Stomach (tissue), 9 donors: ENCODE measurements around the gene ACADSB. TPM values are rescaled to one million over a fixed set of nuclear protein-coding genes. Genes with fewer than 3 reads are reported as not detected.

Experiments
- DNase-seq, 2 donors: peaks; one replicate each; pipeline versions ENCODE4 v3.0.0 to v3.0.0-alpha.2; 2013 to 2019
- H3K27ac ChIP-seq, 5 donors: fragments of 200-600 bp in 4 of 5; sonication (generic) in 4 of 5; one replicate each; pipeline ENCODE4 v1.5.1; 2013 to 2019; ENCODE audit warnings: mild to moderate bottlenecking in 1 of 5, moderate library complexity in 1 of 5
- H3K27me3 ChIP-seq, 3 donors: fragments of 200-600 bp; sonication (generic); one replicate each; pipeline ENCODE4 v1.5.1; 2017 to 2019; ENCODE audit warnings: mixed run types in 1 of 3
- H3K36me3 ChIP-seq, 4 donors: fragments of 200-600 bp; sonication (generic); 1 replicate in 3 of 4; 2 replicates in 1 of 4; pipeline ENCODE4 v1.5.1; 2016 to 2019
- H3K4me1 ChIP-seq, 4 donors: fragments of 200-600 bp; sonication (generic); one replicate each; pipeline ENCODE4 v1.5.1; 2016 to 2019
- H3K4me3 ChIP-seq, 4 donors: fragments of 200-600 bp; sonication (generic) in 3 of 4; one replicate each; pipeline ENCODE4 v1.5.1; 2016 to 2019; ENCODE audit warnings: mild to moderate bottlenecking in 1 of 4
- H3K9me3 ChIP-seq, 4 donors: fragments of 200-600 bp; sonication (generic); one replicate each; pipeline ENCODE4 v1.5.1; 2016 to 2019
- EP300 ChIP-seq: sonication (generic); formaldehyde crosslinking; IDR thresholded peaks from one replicate; pipeline ENCODE4 v1.6.1; 2017; ENCODE audit warnings: antibody characterized with exemption
- POLR2A ChIP-seq, 4 donors: fragments of 450-650 bp; IDR thresholded peaks; one replicate each; pipeline ENCODE4 v1.6.1; 2016; ENCODE audit warnings: antibody characterized with exemption in 4 of 4, control low read depth in 2 of 4, mild to moderate bottlenecking in 1 of 4, moderate library complexity in 1 of 4
- POLR2AphosphoS5 ChIP-seq, 3 donors: sonication (generic); formaldehyde crosslinking; IDR thresholded peaks; one replicate each; pipeline ENCODE4 v1.6.1; 2016; ENCODE audit warnings: antibody characterized with exemption in 3 of 3
- WGBS, 5 donors: extraction: QIAGEN DNeasy Blood & Tissue Kit in 3 of 5; methylation state at CpG; one replicate each; pipeline versions ENCODE4 v1.1.5 to v1.1.7; 2013 to 2018; 5-methylcytosine and 5-hydroxymethylcytosine counted together
- intact Hi-C: fragments of 100-400 bp; cut with DNase I; formaldehyde crosslinking; loops from one replicate; pipeline ENCODE4 v1.15.1; 2023; ENCODE audit warnings: low total_unique reads
- polyA plus RNA-seq, 3 donors: library from polyadenylated mRNA; stranded (reverse); fragments of 200-250 nt; gene quantifications; one replicate each; pipeline ENCODE4 v1.2.3, GENCODE V29; 2013
- total RNA-seq, 5 donors: library from RNA; depleted of rRNA; stranded (reverse); fragments of >200 nt; gene quantifications; one replicate each; pipeline versions ENCODE4 v1.1.0 to v1.2.3, GENCODE V29; 2014 to 2016
- TF ChIP-seq, protein P1 (sequence below), 7 experiments: fragments of 450-650 bp in 4 of 7; fragments of 200-600 bp in 3 of 7; sonication (generic) in 3 of 7; IDR thresholded peaks; one replicate each; pipeline ENCODE4 v1.5.1; 2016 to 2019; ENCODE audit warnings: antibody characterized with exemption in 7 of 7, control low read depth in 2 of 7, mild to moderate bottlenecking in 1 of 7
- donor health status: healthy with polysubstance abuse.
- donor health status: Bipolar disorder and iron deficiency.
- donor health status: healthy.

The ACADSB gene
- total and polyA plus RNA-seq, 8 donors, result 3.8 to 19.1 (median 10.6) TPM

DNA sequence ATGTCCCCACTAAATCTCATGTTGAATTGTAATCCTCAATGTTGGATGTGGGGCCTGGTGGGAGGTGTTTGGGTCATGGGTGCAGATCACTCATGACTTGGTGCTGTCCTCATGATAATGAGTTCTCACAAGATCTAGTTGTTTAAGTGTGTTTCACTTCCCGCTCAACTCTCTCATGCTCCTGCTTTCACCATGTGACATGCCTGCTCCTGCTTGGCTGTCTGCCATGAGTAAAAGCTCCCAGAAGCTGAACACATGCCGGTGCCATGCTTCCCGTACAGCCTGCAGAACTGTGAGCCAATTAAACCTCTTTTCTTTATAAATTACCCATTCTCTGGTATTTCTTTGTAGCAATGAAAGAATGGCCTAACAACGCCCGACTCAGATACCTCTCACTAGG is 34.8 kb upstream of the ACADSB start:
- no peak overlapping the region for H3K4me3 ChIP-seq
- WGBS, 5 donors, result 49 to 64% (median 55%) methylated on average over 5 of the region's 5 CpGs
- H3K36me3 ChIP-seq, result no peaks in the 10 kb centered on the region
- H3K9me3 ChIP-seq, result no peaks in the 10 kb centered on the region
- H3K27me3 ChIP-seq, result no peaks in the 10 kb centered on the region
- TF ChIP-seq POLR2AphosphoS5 (IDR thresholded peaks at IDR 0.05) (no peak), POLR2A (IDR thresholded peaks at IDR 0.05) (no peak), EP300 (no peak)
- TF ChIP-seq, protein P1, sequence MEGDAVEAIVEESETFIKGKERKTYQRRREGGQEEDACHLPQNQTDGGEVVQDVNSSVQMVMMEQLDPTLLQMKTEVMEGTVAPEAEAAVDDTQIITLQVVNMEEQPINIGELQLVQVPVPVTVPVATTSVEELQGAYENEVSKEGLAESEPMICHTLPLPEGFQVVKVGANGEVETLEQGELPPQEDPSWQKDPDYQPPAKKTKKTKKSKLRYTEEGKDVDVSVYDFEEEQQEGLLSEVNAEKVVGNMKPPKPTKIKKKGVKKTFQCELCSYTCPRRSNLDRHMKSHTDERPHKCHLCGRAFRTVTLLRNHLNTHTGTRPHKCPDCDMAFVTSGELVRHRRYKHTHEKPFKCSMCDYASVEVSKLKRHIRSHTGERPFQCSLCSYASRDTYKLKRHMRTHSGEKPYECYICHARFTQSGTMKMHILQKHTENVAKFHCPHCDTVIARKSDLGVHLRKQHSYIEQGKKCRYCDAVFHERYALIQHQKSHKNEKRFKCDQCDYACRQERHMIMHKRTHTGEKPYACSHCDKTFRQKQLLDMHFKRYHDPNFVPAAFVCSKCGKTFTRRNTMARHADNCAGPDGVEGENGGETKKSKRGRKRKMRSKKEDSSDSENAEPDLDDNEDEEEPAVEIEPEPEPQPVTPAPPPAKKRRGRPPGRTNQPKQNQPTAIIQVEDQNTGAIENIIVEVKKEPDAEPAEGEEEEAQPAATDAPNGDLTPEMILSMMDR (IDR thresholded peaks at IDR 0.05), result no peak
- H3K27ac ChIP-seq, result no peak overlapping the region
- peak in 1 of 2 donors; percentile 26 for DNase-seq
- intact Hi-C loops, result no loop called here
- peaks cover 0 to under 1% (median 0%) of the 10 kb centered on the region in 4 donors for H3K4me1 ChIP-seq

GRCh38 chr10:122974543-122975064 is 34.2 kb upstream of the ACADSB start:
- Histone ChIP-seq H3K4me3 (no peak overlapping the region), H3K36me3 (no peaks in the 10 kb centered on the region), H3K27ac (no peak overlapping the region), H3K4me1 (peaks cover 2 to 6% (median 4%) of the 10 kb centered on the region in 4 donors), H3K27me3 (no peaks in the 10 kb centered on the region), H3K9me3 (no peaks in the 10 kb centered on the region)
- intact Hi-C loops, result no loop called here
- TF ChIP-seq POLR2AphosphoS5 (IDR thresholded peaks at IDR 0.05) (no peak), POLR2A (IDR thresholded peaks at IDR 0.05) (no peak), EP300 (no peak)
- TF ChIP-seq, protein P1 (IDR thresholded peaks at IDR 0.05), result no peak
- WGBS, 5 donors, result 68 to 90% (median 88%) methylated on average over 3 of the region's 3 CpGs
- no peak for DNase-seq

GRCh38 chr10:122980209-122981065 is 28.4 kb upstream of the ACADSB start, which contains the start of gene PSTK:
Gene PSTK (plus strand): TSS chr10:122980401. CDS start chr10:122980480, 79 bp downstream.
- Histone ChIP-seq H3K9me3 (no peaks in the 10 kb centered on the region), H3K27me3 (no peaks in the 10 kb centered on the region), H3K4me3 (peak within 1 kb of the TSS; percentile 66 to 88 (median 74)), H3K4me1 (peaks cover 6 to 21% (median 15%) of the 10 kb centered on the region in 4 donors), H3K36me3 (peaks cover 0 to 4% (median 1%) of the 10 kb centered on the region in 4 donors), H3K27ac (peak within 1 kb of the TSS; percentile 94 to 100 (median 96))
- TF ChIP-seq, protein P1 (IDR thresholded peaks at IDR 0.05), result peak in 6 of 7 experiments; percentile 18 to 99 (median 96)
- TF ChIP-seq POLR2AphosphoS5 (IDR thresholded peaks at IDR 0.05) (peak; percentile 43 to 88 (median 75)), POLR2A (IDR thresholded peaks at IDR 0.05) (peak in 1 of 4 donors; percentile 51), EP300 (no peak)
- intact Hi-C loops, result no loop called here
- peak; percentile 90 to 98 for DNase-seq
- WGBS, 5 donors, result 0 to 2% (median 1%) methylated on average over 25 to 73 of the region's 73 CpGs

DNA sequence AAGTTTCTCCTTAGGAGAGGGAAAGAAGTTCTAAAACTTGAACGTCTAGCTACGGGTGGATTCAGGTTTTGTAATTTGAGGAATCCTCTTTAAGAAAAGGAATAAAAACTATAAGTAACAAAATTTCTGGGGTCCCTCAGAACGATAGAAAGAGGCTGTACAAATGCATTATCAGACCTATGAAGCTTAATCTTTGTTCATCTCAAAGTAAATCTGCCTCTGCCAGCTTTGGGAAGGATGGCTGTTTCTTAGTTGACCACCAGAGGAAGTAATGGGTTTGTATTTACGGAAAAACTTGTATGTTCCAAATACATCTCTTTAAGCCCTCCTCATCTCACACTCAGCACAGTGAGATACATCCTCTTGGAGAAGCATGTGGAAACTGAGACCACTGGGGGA is 27.7 kb upstream of the ACADSB start:
- H3K4me3 ChIP-seq, result peak overlapping the region; percentile 66 to 88 (median 74)
- peak in 1 of 2 donors; percentile 52 for DNase-seq

More for the DNA sequence above, 27.7 kb upstream of the ACADSB start:
- Histone ChIP-seq H3K27ac (peak overlapping the region in 3 of 5 donors; percentile 94 to 97 (median 95)), H3K36me3 (peaks cover 0 to 6% (median 1%) of the 10 kb centered on the region in 4 donors), H3K4me1 (peaks cover 6 to 21% (median 15%) of the 10 kb centered on the region in 4 donors), H3K27me3 (no peaks in the 10 kb centered on the region), H3K9me3 (no peaks in the 10 kb centered on the region)
- WGBS, 5 donors, result 9 to 28% (median 18%) methylated on average over 4 of the region's 4 CpGs
- intact Hi-C loops, result no loop called here
- TF ChIP-seq, protein P1 (IDR thresholded peaks at IDR 0.05), result peak in 1 of 7 experiments; percentile 39
- TF ChIP-seq EP300, result no peak
